Stimulated activated CD4-positive, alpha-beta T cell treated with anti-CD3 and anti-CD28 coated beads, Interleukin-1b, Interleukin-23, amount 100 ng/mL, for 24 hours (primary cell): ENCODE measurements around the gene CLIP2.
A peak's percentile ranks its signal among the peaks of the same experiment; 100 is the strongest.
"Not testable (repeated sequence)": the region's sequence is repeated elsewhere in the genome, so short reads cannot be mapped to it uniquely, and the experiment has no call there.

ENCODE experiments used
- DNase-seq, 4 experiments: peaks; one replicate each; pipeline ENCODE4 v3.0.0-alpha.2; 2020; ENCODE audit warnings: low read depth in 4 of 4, low spot score in 1 of 4

Gene CLIP2

DNA sequence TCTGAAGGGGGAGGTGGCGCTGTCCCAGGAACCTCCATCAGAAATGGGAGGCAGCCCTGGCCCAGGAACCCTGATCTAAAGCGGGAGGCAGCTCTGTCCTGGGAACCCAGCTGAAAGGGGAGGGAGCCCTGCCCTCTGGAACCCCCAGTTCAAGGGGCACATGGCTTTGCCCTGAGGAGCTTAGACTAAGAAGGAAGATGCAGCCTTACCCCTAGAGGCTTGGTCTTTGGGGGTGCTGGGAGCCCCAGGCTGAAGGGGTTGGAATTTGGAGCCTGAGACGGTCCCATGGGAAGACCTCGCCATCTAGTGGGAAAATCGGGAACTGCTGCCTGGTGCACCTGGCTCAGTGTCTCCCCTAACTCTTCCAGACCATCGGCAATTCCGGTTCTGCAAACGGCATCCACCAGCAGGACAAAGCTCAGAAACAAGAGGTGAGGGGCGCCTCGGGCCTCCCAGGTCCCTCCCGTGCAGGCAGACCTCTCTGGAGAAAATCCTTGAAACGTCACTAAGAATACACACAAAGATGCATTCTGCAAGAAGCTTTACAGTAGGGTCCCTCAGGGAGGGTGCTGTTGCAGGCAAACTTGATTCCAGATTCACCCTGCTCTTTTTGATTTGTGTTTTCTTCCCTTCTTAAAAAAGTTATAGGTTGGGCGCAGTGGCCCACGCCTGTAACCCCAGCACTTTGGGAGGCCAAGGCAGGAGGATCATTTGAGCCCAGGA, 112.1 kb downstream of the CLIP2 start:
- peak; percentile 53 to 76 (median 56) for DNase-seq

DNA sequence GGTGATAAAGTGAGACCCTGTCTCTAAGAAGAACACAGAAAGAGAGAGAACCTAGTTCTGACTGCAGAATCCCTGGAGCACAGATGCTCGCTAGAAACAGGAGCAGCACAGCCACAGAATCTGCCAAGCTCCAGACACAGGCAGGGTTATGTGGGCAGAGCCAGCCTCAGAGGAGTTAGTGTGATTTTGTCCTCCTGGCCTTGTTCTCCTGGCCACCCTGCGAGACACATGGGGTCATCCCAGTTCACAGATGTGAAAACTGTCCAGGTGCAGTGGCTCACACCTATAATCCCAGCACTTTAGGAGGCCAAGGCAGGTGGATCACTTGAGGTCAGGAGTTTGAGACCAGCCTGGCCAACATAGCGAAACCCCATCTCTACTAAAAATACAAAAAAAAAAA, 113.5 kb downstream of the CLIP2 start:
- DNase-seq: not testable (repeated sequence)

DNA sequence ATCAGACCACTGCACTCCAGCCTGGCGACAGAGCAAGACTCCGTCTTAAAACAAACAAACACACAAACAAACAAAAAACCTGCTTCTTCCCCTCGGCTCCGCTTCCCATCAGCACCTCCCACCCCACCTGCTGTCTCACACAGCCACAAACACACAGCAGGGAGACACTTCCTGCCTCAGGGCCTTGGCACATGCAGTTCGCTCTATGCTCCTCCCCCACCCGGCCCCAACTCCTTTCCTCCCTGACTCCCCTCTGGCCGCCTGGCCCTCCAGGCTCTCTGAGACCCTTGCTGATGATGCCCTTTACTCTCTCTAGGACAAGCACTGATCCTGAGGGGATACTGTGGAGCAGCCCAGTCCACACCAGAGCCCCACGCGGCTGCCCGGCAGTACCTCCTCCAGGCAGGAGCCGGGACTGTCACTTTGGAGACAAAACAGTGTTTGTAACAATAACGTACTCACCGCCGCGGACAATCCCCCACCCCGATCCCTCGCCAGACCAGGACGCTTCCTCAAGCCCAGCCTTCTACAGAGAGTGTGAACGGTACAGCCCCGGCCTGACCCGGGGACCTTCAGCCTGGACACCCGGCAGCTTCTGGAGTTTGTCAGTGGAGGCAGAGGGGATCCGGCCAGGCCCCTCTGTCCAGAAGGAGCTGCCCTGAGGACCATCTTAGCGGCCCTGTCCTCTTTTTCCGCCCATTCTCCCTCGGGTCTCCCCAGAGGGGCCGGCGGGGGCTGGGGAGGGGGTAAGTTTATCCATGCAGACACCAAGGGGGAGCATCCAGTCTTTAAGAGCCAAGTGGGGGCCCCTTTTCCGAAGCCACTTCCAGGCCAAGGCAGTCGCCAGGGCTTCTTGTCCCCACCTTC, 114.5 kb downstream of the CLIP2 start:
- DNase-seq: no peak

DNA sequence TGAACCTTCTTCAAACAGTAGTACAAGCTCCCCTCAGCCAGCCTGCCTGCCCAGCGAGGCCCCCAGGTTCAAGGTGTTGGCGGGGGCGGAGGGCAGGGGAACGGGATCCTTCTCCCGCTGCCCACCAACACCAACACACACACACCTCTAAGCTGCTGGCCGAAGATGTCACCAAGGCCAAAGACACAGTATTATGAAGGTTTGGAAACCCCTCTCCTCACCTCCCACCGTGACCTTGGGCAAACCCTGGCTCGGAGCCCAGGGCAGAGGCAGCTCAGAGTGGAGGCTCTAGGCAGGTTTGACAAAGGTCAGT, 115.1 kb downstream of the CLIP2 start:
- no peak for DNase-seq

DNA sequence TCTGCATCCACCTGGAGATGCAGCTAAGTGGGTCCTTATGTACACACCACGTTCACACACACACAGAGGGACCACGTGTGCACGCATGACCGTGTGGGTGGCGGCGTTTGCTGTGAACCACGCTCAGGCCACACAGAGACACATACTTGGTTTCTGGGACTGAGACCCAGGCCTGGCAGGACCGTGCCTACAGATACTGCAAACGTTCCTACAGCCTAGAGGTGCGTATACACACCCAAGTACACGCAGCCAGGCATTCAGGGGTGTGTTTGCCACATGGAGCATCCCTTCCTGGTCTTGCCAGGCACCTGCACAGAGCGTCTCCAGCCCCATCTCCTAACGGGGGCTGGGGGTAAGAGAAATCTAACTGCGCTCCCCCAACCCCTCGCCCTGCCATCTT, 115.5 kb downstream of the CLIP2 start:
- DNase-seq: no peak

DNA sequence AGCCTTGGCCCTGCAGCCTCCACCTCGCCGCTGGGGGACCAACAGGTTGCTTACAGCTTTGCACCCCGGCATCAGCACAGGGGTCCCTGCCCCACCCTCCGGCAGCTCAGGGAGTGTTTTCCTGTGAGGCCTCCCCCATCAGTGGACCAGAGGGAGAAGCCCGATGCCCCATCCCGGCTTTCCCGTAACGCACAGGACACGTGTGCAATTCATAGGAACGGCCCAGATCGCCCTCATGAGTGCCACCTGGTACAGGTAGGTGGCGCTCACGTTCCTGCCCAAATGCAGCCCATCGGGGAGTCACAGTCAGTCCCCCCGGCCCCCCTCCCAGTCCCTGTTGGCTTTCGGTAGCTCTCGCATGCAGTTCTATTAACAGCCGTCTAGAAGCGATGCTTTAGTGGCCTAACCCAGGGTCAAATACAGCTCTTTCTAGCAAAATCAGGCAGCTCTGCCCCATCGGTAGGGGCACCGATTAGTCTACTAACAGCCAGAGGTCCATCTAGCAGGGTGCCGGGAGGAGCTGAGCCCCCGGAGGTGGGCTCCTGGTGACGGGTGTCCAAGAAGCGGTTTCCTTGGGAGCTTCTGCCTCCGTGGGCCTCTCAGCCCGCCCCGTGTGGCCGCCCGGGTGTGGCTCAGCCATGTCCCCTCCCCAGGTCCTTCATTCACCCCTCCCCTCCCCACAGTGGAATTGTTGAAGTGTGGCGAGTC, 116.1 kb downstream of the CLIP2 start:
- DNase-seq: no peak

DNA sequence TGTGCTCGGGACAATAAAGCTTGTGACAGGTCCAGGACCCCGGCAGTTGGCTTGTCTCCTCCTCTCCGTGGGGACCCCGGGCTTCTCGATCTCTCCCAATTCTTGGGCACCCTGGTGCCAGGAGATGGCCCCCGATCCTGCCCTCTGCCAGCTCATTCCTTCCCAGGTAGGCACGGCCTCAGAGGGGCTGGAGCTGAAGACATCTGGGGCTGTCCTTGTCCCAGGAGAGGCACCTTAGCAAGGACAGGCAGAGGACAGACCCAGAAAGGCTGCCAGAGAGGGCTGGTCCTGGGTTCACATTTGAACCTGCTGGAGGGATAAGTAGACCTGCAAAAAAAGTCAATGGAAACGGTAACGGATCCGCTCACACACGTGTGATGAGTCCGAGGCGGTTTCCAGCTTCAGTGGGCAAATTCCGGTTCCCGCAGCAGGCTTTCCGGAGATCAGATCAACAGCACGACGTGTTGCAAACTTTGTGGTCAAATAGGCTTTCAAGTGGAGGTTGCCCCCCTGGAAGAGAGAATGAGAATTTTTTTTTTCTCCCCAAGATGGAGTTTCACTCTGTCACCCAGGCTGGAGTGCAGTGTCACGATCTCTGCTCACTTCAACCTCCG, 116.8 kb downstream of the CLIP2 start:
- no peak for DNase-seq

DNA sequence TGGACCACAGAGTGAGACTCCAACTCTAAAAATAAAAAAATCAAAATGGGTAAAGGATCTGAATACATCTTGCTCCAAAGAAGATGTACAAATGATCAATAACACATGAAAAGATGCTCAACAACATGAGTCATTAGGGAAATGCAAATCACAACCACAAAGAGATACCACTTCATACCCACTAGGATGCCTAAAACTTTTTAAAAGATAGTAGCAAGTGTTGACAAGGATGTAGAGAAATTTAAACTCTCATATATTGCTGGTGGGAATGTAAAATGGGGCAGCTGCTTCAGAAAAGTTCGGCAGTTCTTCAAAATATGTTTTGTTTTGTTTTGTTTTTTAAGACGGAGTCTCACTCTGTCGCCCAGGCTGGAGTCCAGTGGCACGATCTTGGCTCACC, 118.8 kb downstream of the CLIP2 start:
- DNase-seq: no peak

DNA sequence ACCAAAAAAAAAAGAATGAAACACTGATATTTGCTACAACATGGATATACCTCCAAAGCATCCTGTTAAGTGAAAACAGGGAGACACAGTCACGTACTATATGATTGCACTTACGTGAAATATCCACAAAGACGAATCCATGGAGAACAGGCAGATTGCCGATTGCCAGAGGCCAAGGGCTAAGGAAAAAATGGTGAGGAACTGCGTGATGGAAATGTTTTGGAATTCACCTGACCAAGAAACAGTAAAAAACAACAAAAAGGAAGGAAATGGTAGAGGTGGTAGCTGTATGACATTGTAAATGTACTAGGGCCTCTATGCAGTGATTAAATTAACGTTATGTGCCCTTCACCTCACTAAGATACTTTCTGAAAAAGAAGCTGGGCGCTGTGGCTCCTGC, 120.4 kb downstream of the CLIP2 start:
- no peak for DNase-seq

DNA sequence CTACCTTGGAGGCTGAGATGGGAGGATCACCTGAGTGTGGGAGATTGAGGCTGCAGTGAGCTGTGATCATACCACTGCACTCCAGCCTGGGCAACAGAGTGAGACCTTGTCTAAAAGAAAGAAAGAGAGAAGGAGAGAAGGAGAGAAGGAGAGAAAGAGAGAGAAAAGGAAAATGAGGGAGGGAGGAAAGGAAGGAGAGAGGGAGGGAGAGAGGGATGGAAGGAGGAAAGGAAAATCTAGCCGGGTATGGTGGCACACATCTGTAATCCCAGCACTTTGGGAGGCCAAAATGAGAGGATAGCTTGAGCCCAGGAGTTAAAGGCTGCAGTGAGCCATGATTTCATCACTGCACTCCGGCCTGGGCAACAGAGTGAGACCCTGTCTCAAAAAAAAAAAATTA, 121.6 kb downstream of the CLIP2 start:
- no peak for DNase-seq

DNA sequence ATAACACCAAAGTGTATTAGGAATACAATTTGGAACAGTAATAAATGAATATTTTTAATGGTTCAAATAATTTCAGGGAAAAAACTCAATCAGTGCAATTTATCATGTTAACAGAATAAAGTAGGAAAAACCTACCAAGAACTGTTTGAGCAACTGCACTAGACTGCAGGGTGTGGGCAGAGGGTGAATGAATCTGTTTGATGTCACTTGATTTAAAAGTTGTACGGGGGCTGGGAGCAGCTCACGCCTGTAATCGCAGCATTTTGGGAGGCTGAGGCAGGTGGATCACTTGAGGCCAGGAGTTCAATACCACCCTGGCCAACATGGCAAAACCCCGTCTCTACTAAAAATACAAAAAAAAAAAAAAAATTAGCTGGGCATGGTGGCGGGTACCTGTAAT, 122.4 kb downstream of the CLIP2 start:
- not testable (repeated sequence) for DNase-seq

DNA sequence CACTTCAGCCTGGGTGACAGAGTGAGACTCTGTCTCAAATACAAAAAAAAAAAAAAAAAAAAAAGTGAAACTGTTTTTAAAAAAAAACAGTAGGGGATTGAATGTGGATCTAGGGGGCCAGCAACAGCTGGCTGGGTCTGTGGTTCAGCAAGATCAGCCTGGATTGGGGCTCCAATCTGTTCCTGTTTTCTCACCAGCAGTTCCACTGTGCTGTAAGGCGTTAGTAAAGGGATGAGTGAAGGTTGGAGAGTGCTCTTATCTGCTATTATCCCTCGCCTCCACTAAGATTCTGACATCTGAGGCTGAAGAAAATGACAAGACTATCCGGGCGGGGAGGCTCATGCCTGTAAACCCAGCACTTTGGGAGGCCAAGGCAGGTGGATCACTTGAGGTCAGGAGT, 122.8 kb downstream of the CLIP2 start:
- DNase-seq: no peak

DNA sequence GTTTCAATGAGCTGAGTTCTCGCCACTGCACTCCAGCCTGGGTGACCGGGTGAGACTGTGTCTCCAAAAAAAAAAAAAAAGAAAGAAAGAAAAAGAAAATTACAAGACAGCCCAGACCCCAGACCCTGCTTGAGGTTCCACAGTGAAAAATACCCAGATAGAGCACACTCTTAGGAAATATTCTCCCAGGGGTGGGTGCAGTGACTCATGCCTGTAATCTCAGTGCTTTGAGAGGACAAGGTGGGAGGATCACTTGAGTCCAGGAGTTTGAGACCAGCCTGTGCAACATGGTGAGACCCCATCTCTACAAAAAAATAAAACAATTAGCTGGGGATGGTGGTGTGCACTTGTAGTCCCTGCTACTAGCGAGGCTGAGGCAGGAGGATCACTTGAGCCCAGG, 123.4 kb downstream of the CLIP2 start:
- no peak for DNase-seq

DNA sequence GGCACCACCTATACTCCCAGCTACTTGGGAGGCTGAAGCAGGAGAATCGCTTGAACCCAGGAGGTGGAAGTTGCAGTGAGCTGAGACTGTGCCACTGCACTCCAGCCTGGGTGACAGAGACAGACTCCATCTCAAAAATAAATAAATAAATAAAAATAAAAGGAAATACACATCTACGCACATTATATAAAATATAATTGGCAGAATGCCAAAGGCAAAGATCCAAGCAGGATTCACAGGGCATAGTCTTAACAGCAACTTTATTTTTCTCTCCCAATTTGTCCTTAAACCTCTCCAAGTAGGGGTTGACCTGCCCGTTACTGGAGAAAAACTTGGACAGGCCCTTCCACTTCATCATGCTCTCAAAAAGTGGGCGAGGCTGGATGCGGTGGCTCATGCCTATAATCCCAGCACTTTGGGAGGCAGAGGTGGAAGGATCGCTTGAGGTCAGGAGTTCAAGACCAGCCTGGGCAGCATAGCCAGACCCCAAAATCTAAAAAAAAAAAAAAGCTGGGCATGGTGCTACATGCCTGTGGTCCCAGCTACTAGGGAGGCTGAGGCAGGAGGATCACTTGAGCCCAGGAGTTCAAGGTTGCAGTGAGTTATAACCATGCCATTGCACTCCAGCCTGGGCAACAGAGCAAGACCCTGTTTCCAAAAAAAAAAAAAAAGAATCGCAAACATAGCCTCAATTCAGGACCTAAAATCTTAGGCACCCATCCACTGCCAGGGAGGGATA, 125.6 kb downstream of the CLIP2 start:
- not testable (repeated sequence) for DNase-seq

DNA sequence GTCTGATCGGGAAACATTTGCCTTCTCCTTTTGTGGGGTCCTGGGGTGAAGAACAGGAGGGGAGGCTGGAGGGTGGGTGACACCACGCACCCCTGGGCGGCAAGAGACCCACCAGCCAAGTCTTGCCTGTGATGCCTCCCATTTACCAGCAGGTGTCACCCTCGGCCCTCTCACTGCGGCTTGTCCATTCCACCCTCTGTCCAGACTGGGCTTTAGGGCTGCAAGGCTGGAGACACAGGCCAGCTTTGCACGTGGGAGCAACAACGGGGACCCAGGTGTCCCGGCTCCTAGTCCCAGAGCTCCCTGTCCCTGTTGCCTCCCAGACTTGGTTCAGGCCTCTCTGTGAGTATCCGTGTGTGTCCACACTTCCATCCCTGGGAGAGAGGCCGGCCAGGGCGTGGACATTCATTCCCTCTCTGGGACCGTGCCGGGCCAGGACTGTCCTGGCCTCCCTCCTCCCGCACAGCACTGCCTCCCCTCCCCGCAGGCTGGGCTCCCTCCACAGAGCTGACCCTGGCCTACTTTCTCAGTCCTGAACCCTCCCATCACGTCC, 128.3 kb downstream of the CLIP2 start:
- DNase-seq: peak; percentile 28 to 36 (median 30)

DNA sequence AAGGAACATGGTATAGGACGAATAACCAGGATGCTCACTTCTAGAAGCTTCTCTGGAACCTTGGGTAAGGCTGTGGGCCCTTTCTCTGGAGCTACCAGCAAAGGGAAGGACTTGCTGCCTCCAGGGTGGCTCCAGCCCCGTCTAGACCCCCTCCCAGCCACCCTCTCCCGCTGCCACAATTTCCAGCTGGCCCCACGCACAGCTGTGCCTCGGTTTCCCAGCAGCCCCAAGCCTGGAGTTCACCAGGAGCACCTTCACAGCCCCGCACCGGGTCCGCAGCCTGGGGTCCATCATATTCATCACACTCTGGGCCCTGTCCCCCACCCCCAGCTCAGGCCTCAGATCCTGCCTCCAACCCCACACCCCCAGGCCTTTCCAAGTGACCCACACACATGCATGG, 128.9 kb downstream of the CLIP2 start:
- DNase-seq: no peak

DNA sequence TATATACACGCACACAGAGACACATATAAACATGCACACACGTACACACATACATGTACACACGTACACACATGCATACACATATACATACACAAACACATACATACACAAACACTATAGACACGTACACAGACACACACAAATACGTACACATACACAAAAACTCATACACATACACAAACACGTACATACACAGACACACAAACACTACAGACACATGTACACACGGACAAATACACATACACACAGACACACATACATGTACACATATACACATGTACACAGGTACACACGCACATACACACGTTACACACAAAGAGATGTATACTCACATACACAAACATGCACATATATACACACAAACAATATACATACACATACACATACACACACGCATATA, 129.3 kb downstream of the CLIP2 start:
- DNase-seq: no peak

DNA sequence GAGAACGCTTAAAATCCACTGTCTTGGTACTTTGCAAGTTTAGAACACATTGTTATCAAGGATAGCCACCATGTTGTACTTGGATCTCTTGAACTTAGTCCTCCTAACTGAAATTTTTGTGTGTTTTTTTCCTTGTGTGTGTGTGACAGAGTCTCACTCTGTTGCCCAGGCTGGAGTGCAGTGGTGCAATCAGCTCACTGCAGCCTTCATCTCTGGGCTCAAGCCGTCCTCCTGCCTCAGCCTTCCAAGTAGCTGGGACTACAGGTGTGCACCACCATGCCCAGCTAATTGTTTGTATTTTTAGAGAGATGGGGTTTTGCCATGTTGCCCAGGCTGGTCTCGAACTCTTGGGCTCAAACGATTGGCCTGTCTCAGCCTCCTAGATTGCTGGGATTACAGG, 130.0 kb downstream of the CLIP2 start:
- not testable (repeated sequence) for DNase-seq

DNA sequence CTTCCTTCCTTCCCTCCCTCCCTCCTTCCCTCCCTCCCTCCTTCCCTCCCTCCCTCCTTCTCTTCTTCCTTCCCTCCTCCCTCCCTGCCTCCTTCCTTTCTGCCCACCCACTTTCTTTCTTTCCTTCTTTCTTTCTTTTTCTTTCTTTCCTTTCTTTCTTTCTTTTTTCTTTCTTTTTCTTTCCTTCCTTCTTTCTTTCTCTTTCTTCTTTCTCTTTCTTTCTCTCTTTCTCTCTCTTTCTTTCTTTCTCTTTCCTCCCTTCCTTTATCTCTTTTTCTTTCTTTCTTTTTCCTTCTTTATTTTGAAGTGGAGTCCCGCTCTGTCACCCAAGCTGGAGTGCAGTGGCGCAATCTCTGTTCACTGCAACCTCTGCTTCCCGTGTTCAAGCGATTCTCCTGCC, 130.8 kb downstream of the CLIP2 start:
- no peak for DNase-seq

DNA sequence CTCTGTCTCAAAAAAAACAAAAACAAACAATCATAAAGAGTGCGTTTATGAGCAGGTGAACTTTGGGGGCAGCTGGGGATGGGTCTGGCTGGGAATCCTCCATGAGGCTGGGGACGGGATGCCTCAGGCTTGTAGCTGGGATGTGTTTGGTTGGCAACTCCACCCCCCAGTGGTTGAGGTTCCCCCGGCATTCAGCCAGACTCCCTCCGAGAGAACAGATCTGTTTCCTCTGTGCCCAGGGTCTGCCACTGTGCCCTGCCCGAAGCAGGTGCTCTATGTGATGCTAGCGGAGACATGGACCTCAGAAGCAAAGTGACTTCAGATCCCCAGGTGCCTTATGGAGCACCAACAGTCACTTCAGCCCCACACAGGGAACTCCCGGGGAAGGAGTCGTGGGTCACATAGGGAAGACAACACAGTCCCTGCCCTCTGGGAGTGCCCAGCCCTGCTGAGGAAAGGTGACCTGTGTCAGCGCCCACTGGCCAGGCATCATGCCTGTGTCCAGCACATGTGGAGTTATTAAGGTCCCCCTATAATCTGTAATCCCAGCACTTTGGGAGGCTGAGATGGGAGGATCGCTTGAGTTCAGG, 135.2 kb downstream of the CLIP2 start:
- DNase-seq: no peak
